IMR-90 (cell line): ENCODE data around the gene PALMD. TPM values are rescaled to one million over a fixed set of nuclear protein-coding genes. Genes with fewer than 3 reads are reported as not detected.

ENCODE experiments used
- ATAC-seq: fragments of 200-7000 bp; cut with Tn5 transposase; 2 replicates; pipeline ENCODE4 v1.9.1; 2020; ENCODE audit warnings: low read depth, mild to moderate bottlenecking, moderate library complexity
- BruUV-seq: library from RNA; stranded (reverse); fragments of 400-500 nt; replicated peaks from 2 replicates; lab custom pipeline; 2021; lab: Mats Ljungman, UMichigan
- CTCF ChIA-PET: fragments of 300-600 bp; formaldehyde crosslinking; extraction: SDS; loops from one replicate; lab custom pipeline; 2021; ENCODE audit warnings: antibody characterized with exemption; lab: Yijun Ruan, JAX
- POLR2A ChIA-PET: fragments of 300-600 bp; sonication (Branson Sonifier 250); formaldehyde crosslinking; loops from one replicate; lab custom pipeline; 2022; ENCODE audit warnings: antibody characterized with exemption; ENCODE audit not compliant: unreplicated experiment; lab: Charles Lee
- DNase-seq: peaks from one replicate; pipeline ENCODE4 v3.0.0; 2013
- H2AFZ ChIP-seq: replicated peaks from 2 replicates; pipeline ENCODE3; 2013; ENCODE audit warnings: low read length, mild to moderate bottlenecking; ENCODE audit not compliant: poor library complexity
- H2AK5ac ChIP-seq: 2 replicates; pipeline ENCODE4 v1.6.1; 2013; ENCODE audit warnings: low read depth, low read length, inconsistent platforms
- H2AK9ac ChIP-seq: replicated peaks from 2 replicates; pipeline ENCODE3; 2013; ENCODE audit warnings: mild to moderate bottlenecking, low read depth, low read length, moderate library complexity; ENCODE audit not compliant: poor library complexity
- H2BK120ac ChIP-seq: 2 replicates; pipeline ENCODE4 v1.6.1; 2013; ENCODE audit warnings: low read depth, low read length, inconsistent platforms
- H2BK15ac ChIP-seq: 3 replicates; pipeline ENCODE4 v1.6.1; 2013; ENCODE audit warnings: low read depth, low read length, inconsistent platforms
- H2BK20ac ChIP-seq: 2 replicates; pipeline ENCODE4 v1.6.1; 2013; ENCODE audit warnings: low read depth, mild to moderate bottlenecking, inconsistent platforms, low read length, moderate library complexity
- H2BK5ac ChIP-seq: 2 replicates; pipeline ENCODE4 v1.6.1; 2013; ENCODE audit warnings: mild to moderate bottlenecking, low read depth, low read length, inconsistent platforms; ENCODE audit not compliant: poor library complexity, severe bottlenecking
- H3K14ac ChIP-seq: replicated peaks from 2 replicates; pipeline ENCODE4 v1.6.1; 2013; ENCODE audit warnings: low read depth, low read length, inconsistent platforms
- H3K18ac ChIP-seq: 2 replicates; pipeline ENCODE4 v1.6.1; 2013; ENCODE audit warnings: low read depth, low read length, control low read depth
- H3K23ac ChIP-seq: 2 replicates; pipeline ENCODE4 v1.6.1; 2013; ENCODE audit warnings: low read depth, low read length, inconsistent platforms
- H3K27ac ChIP-seq: 2 replicates; pipeline ENCODE4 v1.5.1; 2013; ENCODE audit warnings: mild to moderate bottlenecking, control low read depth, low read length; ENCODE audit not compliant: insufficient read depth
- H3K27me3 ChIP-seq: 2 replicates; pipeline ENCODE4 v1.6.1; 2013; ENCODE audit warnings: low read length; ENCODE audit not compliant: control insufficient read depth, insufficient read depth
- H3K36me3 ChIP-seq: 2 replicates; pipeline ENCODE4 v1.6.1; 2013; ENCODE audit warnings: low read length, mixed read lengths; ENCODE audit not compliant: control insufficient read depth, insufficient read depth
- H3K4ac ChIP-seq: 2 replicates; pipeline ENCODE4 v1.6.1; 2013; ENCODE audit warnings: low read depth, low read length, inconsistent platforms
- H3K4me1 ChIP-seq: 2 replicates; pipeline ENCODE4 v1.6.1; 2013; ENCODE audit warnings: low read length, mixed read lengths; ENCODE audit not compliant: control insufficient read depth, insufficient read depth
- H3K4me2 ChIP-seq: 2 replicates; pipeline ENCODE4 v1.6.1; 2013; ENCODE audit warnings: low read depth, mild to moderate bottlenecking, control low read depth, low read length, moderate library complexity
- H3K4me3 ChIP-seq: 2 replicates; pipeline ENCODE4 v1.5.1; 2013; ENCODE audit warnings: low read depth, mild to moderate bottlenecking, control low read depth, low read length, moderate library complexity; ENCODE audit not compliant: insufficient read depth
- H3K56ac ChIP-seq: 2 replicates; pipeline ENCODE4 v1.6.1; 2013; ENCODE audit warnings: low read length, inconsistent platforms; ENCODE audit not compliant: insufficient read depth; ENCODE audit errors: extremely low read depth
- H3K79me1 ChIP-seq, 2 experiments: 2 replicates each; pipeline ENCODE4 v1.6.1; 2013; ENCODE audit warnings: low read length in 2 of 2, inconsistent platforms in 1 of 2, low read depth in 1 of 2
- H3K9ac ChIP-seq: 2 replicates; pipeline ENCODE4 v1.6.1; 2013; ENCODE audit warnings: low read depth, low read length, control low read depth
- H3K9me1 ChIP-seq: 2 replicates; pipeline ENCODE4 v1.6.1; 2013; ENCODE audit warnings: low read length, inconsistent platforms; ENCODE audit not compliant: insufficient read depth
- H3K9me3 ChIP-seq: 2 replicates; pipeline ENCODE4 v1.6.1; 2013; ENCODE audit warnings: low read length; ENCODE audit not compliant: control insufficient read depth, insufficient read depth
- H4K20me1 ChIP-seq: 2 replicates; pipeline ENCODE4 v1.6.1; 2013; ENCODE audit warnings: low read length, inconsistent platforms; ENCODE audit not compliant: insufficient read depth
- H4K5ac ChIP-seq: 2 replicates; pipeline ENCODE4 v1.6.1; 2013; ENCODE audit warnings: mild to moderate bottlenecking, low read depth, low read length, control low read depth
- H4K8ac ChIP-seq, 2 experiments: 2 replicates each; pipeline ENCODE4 v1.6.1; 2013; ENCODE audit warnings: low read depth in 2 of 2, low read length in 2 of 2, control low read depth in 1 of 2, inconsistent platforms in 1 of 2
- H4K91ac ChIP-seq: 2 replicates; pipeline ENCODE4 v1.6.1; 2013; ENCODE audit warnings: low read depth, low read length, inconsistent platforms; ENCODE audit not compliant: insufficient read depth
- CHD1 ChIP-seq: IDR thresholded peaks from 2 replicates; pipeline ENCODE4 v1.6.1; 2012; ENCODE audit warnings: low read depth, low read length, improper control_type of control experiment
- FOS ChIP-seq: fragments of 150-350 bp; IDR thresholded peaks from 2 replicates; pipeline ENCODE4 v1.6.1; 2016; ENCODE audit warnings: low read depth, low read length
- NFE2L2 ChIP-seq: fragments of 150-350 bp; IDR thresholded peaks from 2 replicates; pipeline ENCODE4 v1.6.1; 2016; ENCODE audit warnings: low read depth, mild to moderate bottlenecking, low read length
- RAD21 ChIP-seq: IDR thresholded peaks from 2 replicates; pipeline ENCODE4 v1.6.1; 2012; ENCODE audit warnings: low read length, improper control_type of control experiment
- RCOR1 ChIP-seq: IDR thresholded peaks from 2 replicates; pipeline ENCODE4 v1.6.1; 2012; ENCODE audit warnings: mild to moderate bottlenecking, low read length, improper control_type of control experiment; ENCODE audit not compliant: insufficient replicate concordance
- SMC3 ChIP-seq: fragments of 150-350 bp; IDR thresholded peaks from 2 replicates; pipeline ENCODE4 v1.6.1; 2016; ENCODE audit warnings: low read depth, mild to moderate bottlenecking, antibody characterized with exemption, low read length, moderate library complexity
- USF2 ChIP-seq: fragments of 150-350 bp; IDR thresholded peaks from 2 replicates; pipeline ENCODE4 v1.6.1; 2017; ENCODE audit warnings: mild to moderate bottlenecking, antibody characterized with exemption, low read length, low read depth
- WGBS, 2 experiments: methylation state at CpG; one replicate each; pipeline versions ENCODE4 v1.1.5 to v1.1.7; 2013; ENCODE audit warnings: missing lambda C conversion rate in 2 of 2; ENCODE audit not compliant: insufficient read length in 1 of 2; ENCODE audit errors: extremely low coverage in 2 of 2; 5-methylcytosine and 5-hydroxymethylcytosine counted together
- dilution Hi-C: fragments of 300-500 bp; cut with HindIII; formaldehyde crosslinking; loops from one replicate; pipeline ENCODE4 v1.14.3; 2018; ENCODE audit warnings: low sequenced_read_pairs; ENCODE audit not compliant: unreplicated experiment
- in situ Hi-C: fragments of 300-500 bp; cut with MboI; formaldehyde crosslinking; loops from 3 replicates; pipeline ENCODE4 v1.14.3; 2019; ENCODE audit warnings: low sequenced_read_pairs, inconsistent platforms, mixed read lengths
- intact Hi-C: fragments of 100-400 bp; cut with micrococcal nuclease; formaldehyde crosslinking; loops from 2 replicates; pipeline ENCODE4 v1.10.0; 2022
- polyA plus RNA-seq, 3 experiments: library from polyadenylated mRNA; depleted of rRNA; stranded (reverse); fragments of >200 nt; gene quantifications; 2 replicates each; pipeline ENCODE4 v1.2.3, GENCODE V29; 2012; ENCODE audit warnings: low replicate concordance in 1 of 3
- total RNA-seq: library from RNA; depleted of rRNA; stranded (reverse); fragments of >200 nt; gene quantifications from 2 replicates; pipeline ENCODE4 v1.2.3, GENCODE V29; 2012

Gene PALMD
- total and polyA plus RNA-seq, 2 of the 4 experiments (the other 2 are of a cell fraction) = 0.51 to 0.72 TPM

GRCh38 chr1:99681583-99681982, 35.7 kb downstream of the PALMD start:
- in situ Hi-C loops = no loop called here
- H3K27me3 ChIP-seq = no peaks in the 10 kb centered on the region
- H2AK5ac ChIP-seq = peak overlapping the region; percentile 92
- dilution Hi-C loops = no loop called here
- peak overlapping the region; percentile 51 to 66 for H4K8ac ChIP-seq
- H3K23ac ChIP-seq = peak overlapping the region; percentile 85; the same call in 1 of the 2 replicates
- no peaks in the 10 kb centered on the region for H4K20me1 ChIP-seq
- H3K4me3 ChIP-seq = no peak overlapping the region
- H3K79me1 ChIP-seq = no peaks in the 10 kb centered on the region
- ChIA-PET CTCF (no interaction called here), POLR2A (no interaction called here)
- H4K5ac ChIP-seq = peak overlapping the region; percentile 93
- DNase-seq (no peak), ATAC-seq (no peak)
- no TSS peak for BruUV-seq
- peaks cover 7% of the 10 kb centered on the region; the same call in 1 of the 2 replicates for H3K9me1 ChIP-seq
- peaks cover 13% of the 10 kb centered on the region for H3K4me1 ChIP-seq
- H3K18ac ChIP-seq = peak overlapping the region; percentile 98
- intact Hi-C loops = loop anchor here (5.0 kb wide), 1 partner anchor 414 kb away; no protein-coding TSS in a partner anchor
- H2BK15ac ChIP-seq = peak overlapping the region; percentile 83; the same call in 2 of the 3 replicates
- peak overlapping the region; percentile 68 for H3K14ac ChIP-seq
- no CpG with 5 or more reads among the region's 3 CpGs for WGBS, 2 experiments
- no peaks in the 10 kb centered on the region for H3K9me3 ChIP-seq
- H4K91ac ChIP-seq = peak overlapping the region; percentile 88
- peak overlapping the region; percentile 90 for H3K4ac ChIP-seq
- H3K56ac ChIP-seq = peak overlapping the region; percentile 72
- TF ChIP-seq RAD21 (no peak), CHD1 (no peak), SMC3 (no peak), USF2 (no peak), RCOR1 (no peak), NFE2L2 (no peak), FOS (no peak)
- H3K36me3 ChIP-seq = no peaks in the 10 kb centered on the region
- no peak overlapping the region for H2AK9ac ChIP-seq
- H2AFZ ChIP-seq = no peak overlapping the region
- no peak overlapping the region for H3K9ac ChIP-seq
- peak overlapping the region; percentile 94 for H2BK120ac ChIP-seq
- peak overlapping the region; percentile 74 for H3K27ac ChIP-seq
- no peak overlapping the region for H3K4me2 ChIP-seq
- peak overlapping the region; percentile 92 for H2BK5ac ChIP-seq
- H2BK20ac ChIP-seq = peak overlapping the region; percentile 95
